ENCODE measurements around the gene TTC39B. TPM values are rescaled to one million over a fixed set of nuclear protein-coding genes. Genes with fewer than 3 reads are reported as not detected.

Gene TTC39B
- total RNA-seq, 6 experiments from 2014 or later = 4.6 to 6.1 (median 5.8) TPM

DNA sequence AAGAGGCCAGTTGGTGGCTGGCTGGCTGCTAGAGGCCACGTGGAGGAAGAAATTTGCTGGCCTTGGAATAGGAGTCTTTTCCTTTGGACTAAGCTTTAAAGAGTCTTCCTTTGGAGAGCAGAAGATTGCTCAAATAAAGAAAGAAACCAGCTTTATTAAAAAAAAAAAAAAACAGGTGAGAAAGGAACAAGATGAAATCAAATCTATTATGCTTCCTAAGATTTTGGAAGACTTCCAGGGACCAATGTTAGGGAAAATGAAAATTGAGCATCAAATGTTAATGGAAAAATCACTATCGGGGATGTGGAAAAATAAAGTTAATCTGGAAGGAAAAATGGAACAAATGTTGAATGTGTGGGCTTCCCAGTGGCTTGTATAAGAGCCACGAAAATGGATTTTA, 153.1 kb downstream of the TTC39B start:
- Mint-ChIP-seq H3K9me3 (no peaks in the 10 kb centered on the region), H3K27me3 (ENCODE audit: insufficient read depth) (peaks cover 13% of the 10 kb centered on the region), H3K36me3 (ENCODE audit: low read depth) (no peaks in the 10 kb centered on the region), H3K4me3 (no peak overlapping the region), H3K4me1 (ENCODE audit: low read depth) (no peaks in the 10 kb centered on the region), H3K27ac (no peak overlapping the region)
- no peak for DNase-seq
- no peak for TF ChIP-seq CTCF (IDR thresholded peaks at IDR 0.05)

DNA sequence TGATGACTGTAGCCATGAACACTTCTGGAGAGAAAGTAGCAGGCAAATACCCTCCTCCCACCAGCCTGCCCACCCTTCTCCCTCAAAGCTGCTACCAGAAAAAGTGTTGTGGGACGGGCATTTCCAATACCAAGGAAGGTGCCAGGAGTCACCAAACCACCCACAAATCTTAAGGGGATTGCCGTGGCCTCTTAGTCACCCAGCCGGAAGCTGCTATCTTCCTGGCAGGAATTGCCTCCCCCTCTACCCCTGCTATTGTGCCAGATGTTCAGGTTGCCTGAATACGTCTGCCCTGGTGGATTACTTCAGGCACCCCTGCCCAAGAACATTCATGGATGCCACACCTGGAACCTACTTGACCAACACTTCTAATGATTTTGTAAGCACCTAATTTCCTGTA, 156.1 kb downstream of the TTC39B start:
- no peaks in the 10 kb centered on the region for H3K9me3 Mint-ChIP-seq
- H3K4me1 Mint-ChIP-seq (ENCODE audit: low read depth) = no peaks in the 10 kb centered on the region
- H3K27ac Mint-ChIP-seq = no peak overlapping the region
- no peak for TF ChIP-seq CTCF (IDR thresholded peaks at IDR 0.05)
- no peak overlapping the region for H3K4me3 Mint-ChIP-seq
- H3K36me3 Mint-ChIP-seq (ENCODE audit: low read depth) = no peaks in the 10 kb centered on the region
- peaks cover 14% of the 10 kb centered on the region for H3K27me3 Mint-ChIP-seq (ENCODE audit: insufficient read depth)
- DNase-seq = no peak

DNA sequence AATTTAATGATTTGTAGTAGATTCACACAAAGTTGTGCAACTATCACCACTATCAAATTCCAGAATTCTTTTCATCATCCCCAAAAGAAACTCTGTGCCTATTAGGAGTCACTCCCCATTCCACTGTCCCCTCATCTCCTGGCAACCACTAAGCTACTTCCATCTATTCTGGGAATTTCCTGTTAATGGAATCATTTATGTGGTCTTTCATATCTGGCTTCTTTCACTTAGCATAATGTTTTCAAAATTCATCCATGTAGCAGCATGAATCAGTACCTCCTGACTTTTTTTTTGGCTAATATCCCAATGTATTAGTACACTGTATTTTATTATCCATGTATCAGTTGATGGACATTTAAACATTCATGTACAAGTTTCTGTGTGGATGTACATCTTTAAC, 157.6 kb downstream of the TTC39B start:
- no peak overlapping the region for H3K27ac Mint-ChIP-seq
- H3K4me3 Mint-ChIP-seq = no peak overlapping the region
- no peaks in the 10 kb centered on the region for H3K4me1 Mint-ChIP-seq (ENCODE audit: low read depth)

DNA sequence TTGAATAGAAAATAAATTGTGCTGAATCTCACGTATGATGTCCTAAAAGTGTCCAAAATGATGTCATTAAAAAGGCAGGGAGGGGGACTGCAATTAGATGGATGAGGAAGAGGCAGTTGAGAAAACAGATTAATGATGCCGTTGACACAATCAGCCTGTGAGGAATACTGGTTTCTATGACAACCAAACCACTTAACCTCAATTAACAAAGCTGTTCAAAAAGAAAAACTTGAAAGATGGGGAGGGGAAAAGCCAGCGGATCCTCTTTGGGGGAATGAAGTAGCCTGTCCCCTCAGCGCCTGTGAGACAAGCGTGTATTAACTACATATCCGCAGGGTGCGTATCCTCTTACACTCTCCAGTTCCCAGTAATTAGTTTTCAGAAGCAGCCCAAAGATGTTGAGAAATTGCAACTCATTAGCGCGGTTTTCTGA, 160.7 kb downstream of the TTC39B start:
- H3K36me3 Mint-ChIP-seq (ENCODE audit: low read depth) = no peaks in the 10 kb centered on the region
- H3K4me1 Mint-ChIP-seq (ENCODE audit: low read depth) = no peaks in the 10 kb centered on the region
- no peak overlapping the region for H3K27ac Mint-ChIP-seq
- no peak overlapping the region for H3K4me3 Mint-ChIP-seq
- no peak for DNase-seq
- no peaks in the 10 kb centered on the region for H3K9me3 Mint-ChIP-seq
- peaks cover 6% of the 10 kb centered on the region for H3K27me3 Mint-ChIP-seq (ENCODE audit: insufficient read depth)
- no peak for TF ChIP-seq CTCF (IDR thresholded peaks at IDR 0.05)

More for the DNA sequence above, 157.6 kb downstream of the TTC39B start:
- TF ChIP-seq CTCF (IDR thresholded peaks at IDR 0.05) = no peak
- H3K27me3 Mint-ChIP-seq (ENCODE audit: insufficient read depth) = peaks cover 11% of the 10 kb centered on the region
- no peak for DNase-seq
- H3K9me3 Mint-ChIP-seq = no peaks in the 10 kb centered on the region
- no peaks in the 10 kb centered on the region for H3K36me3 Mint-ChIP-seq (ENCODE audit: low read depth)

DNA sequence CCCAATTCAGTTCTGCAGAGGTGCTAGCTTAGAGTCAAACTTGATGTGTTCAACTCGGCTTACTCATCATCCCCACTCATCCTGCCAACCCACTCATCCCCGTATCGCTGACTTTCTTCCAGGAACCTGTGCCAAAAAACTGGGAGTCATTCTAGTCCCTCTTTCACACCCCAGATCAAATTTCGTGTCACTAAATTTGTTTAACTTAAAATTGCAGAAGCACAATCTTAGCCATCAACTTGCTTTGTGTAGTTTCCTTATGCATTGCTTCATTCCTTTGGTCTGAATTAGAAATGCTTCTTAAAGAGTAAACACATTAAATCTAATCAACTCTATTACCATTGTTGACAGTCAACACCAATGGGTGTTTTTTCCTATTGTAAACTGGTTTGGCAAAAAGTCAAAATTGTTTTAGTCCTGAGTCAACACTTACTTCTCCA, 162.4 kb downstream of the TTC39B start:
- Mint-ChIP-seq H3K4me1 (ENCODE audit: low read depth) (no peaks in the 10 kb centered on the region), H3K4me3 (no peak overlapping the region), H3K36me3 (ENCODE audit: low read depth) (no peaks in the 10 kb centered on the region), H3K27me3 (ENCODE audit: insufficient read depth) (peaks cover 11% of the 10 kb centered on the region), H3K9me3 (no peaks in the 10 kb centered on the region), H3K27ac (no peak overlapping the region)
- DNase-seq = no peak
- no peak for TF ChIP-seq CTCF (IDR thresholded peaks at IDR 0.05)

Measured in HFFc6 (cell line).